PC-9 (cell line): ENCODE results near the gene SLC22A3. TPM values are rescaled to one million over a fixed set of nuclear protein-coding genes. Genes with fewer than 3 reads are reported as not detected.

ENCODE experiments used
- BruUV-seq: library from RNA; stranded (reverse); fragments of 400-500 nt; replicated peaks from 2 replicates; lab custom pipeline; 2021; lab: Mats Ljungman, UMichigan
- CTCF ChIA-PET: fragments of 300-600 bp; sonication (Branson Sonifier 250); formaldehyde crosslinking; loops from one replicate; lab custom pipeline; 2022; ENCODE audit warnings: antibody characterized with exemption; lab: Charles Lee
- POLR2A ChIA-PET: fragments of 300-600 bp; sonication (Branson Sonifier 250); formaldehyde crosslinking; loops from one replicate; lab custom pipeline; 2022; ENCODE audit warnings: antibody characterized with exemption; ENCODE audit not compliant: unreplicated experiment; lab: Charles Lee
- DNase-seq, 2 experiments: peaks; one replicate each; pipeline versions ENCODE4 v3.0.0 to v3.0.0-alpha.2; 2015 to 2022; ENCODE audit warnings: mixed read lengths in 1 of 2
- H2AFZ ChIP-seq: fragments of 200-600 bp; sonication (generic); 2 replicates; pipeline ENCODE4 v1.8.1; 2017; ENCODE audit warnings: antibody characterized with exemption
- H3F3A ChIP-seq: fragments of 200-600 bp; sonication (generic); 2 replicates; pipeline ENCODE4 v1.8.1; 2017; ENCODE audit warnings: antibody characterized with exemption, mild to moderate bottlenecking, low read depth; ENCODE audit not compliant: insufficient read depth
- H3K27ac ChIP-seq: fragments of 200-600 bp; sonication (generic); 2 replicates; pipeline ENCODE4 v1.6.1; 2016; ENCODE audit warnings: mixed run types
- H3K27me3 ChIP-seq: fragments of 200-600 bp; sonication (generic); 2 replicates; pipeline ENCODE4 v1.6.1; 2016; ENCODE audit warnings: low read depth, mixed run types; ENCODE audit not compliant: insufficient read depth
- H3K36me3 ChIP-seq: fragments of 200-600 bp; sonication (generic); 2 replicates; pipeline ENCODE4 v1.6.1; 2016; ENCODE audit warnings: low read depth, mixed run types
- H3K4me1 ChIP-seq: fragments of 200-600 bp; sonication (generic); replicated peaks from 2 replicates; pipeline ENCODE4 v1.6.1; 2016; ENCODE audit warnings: mixed run types; ENCODE audit not compliant: insufficient read depth
- H3K4me2 ChIP-seq: fragments of 200-600 bp; sonication (generic); 2 replicates; pipeline ENCODE4 v1.6.1; 2017; ENCODE audit warnings: mixed run types
- H3K4me3 ChIP-seq: fragments of 200-600 bp; sonication (generic); 2 replicates; pipeline ENCODE4 v1.6.1; 2016; ENCODE audit warnings: mixed run types
- H3K79me2 ChIP-seq: fragments of 200-600 bp; sonication (generic); 2 replicates; pipeline ENCODE4 v1.6.1; 2017; ENCODE audit warnings: low read depth, mixed run types
- H3K9me2 ChIP-seq: fragments of 200-600 bp; sonication (generic); 2 replicates; pipeline ENCODE4 v1.8.1; 2017; ENCODE audit warnings: mild to moderate bottlenecking; ENCODE audit not compliant: insufficient read depth
- H3K9me3 ChIP-seq: fragments of 200-600 bp; sonication (generic); 2 replicates; pipeline ENCODE4 v1.8.1; 2016; ENCODE audit warnings: low read depth; ENCODE audit not compliant: insufficient read depth
- H4K20me1 ChIP-seq: fragments of 200-600 bp; sonication (generic); 2 replicates; pipeline ENCODE4 v1.8.1; 2017; ENCODE audit not compliant: insufficient read depth
- CTCF ChIP-seq: fragments of 200-600 bp; sonication (generic); conservative IDR thresholded peaks from 2 replicates; pipeline ENCODE4 v1.6.1; 2017; ENCODE audit warnings: mixed run types, antibody characterized with exemption, mild to moderate bottlenecking, moderate library complexity
- EZH2 ChIP-seq: fragments of 200-600 bp; sonication (generic); IDR thresholded peaks from 2 replicates; pipeline ENCODE4 v1.8.0; 2017; ENCODE audit warnings: antibody characterized with exemption, low read depth
- intact Hi-C: fragments of 100-400 bp; cut with micrococcal nuclease; formaldehyde crosslinking; loops from one replicate; pipeline ENCODE4 v1.10.0; 2022; ENCODE audit not compliant: unreplicated experiment
- total RNA-seq: library from RNA; stranded (reverse); gene quantifications from 2 replicates; pipeline ENCODE4 v1.2.3, GENCODE V29; 2021

The SLC22A3 gene
- total RNA-seq, 1 experiment from 2014 or later, result not detected

GRCh38 chr6:160363016-160363996 is 15.1 kb downstream of the SLC22A3 start:
- Histone ChIP-seq H3K27ac (no peak overlapping the region), H3K4me2 (no peak overlapping the region), H3F3A (no peaks in the 10 kb centered on the region), H3K4me3 (no peak overlapping the region), H3K36me3 (no peaks in the 10 kb centered on the region), H3K27me3 (no peaks in the 10 kb centered on the region), H3K9me2 (no peaks in the 10 kb centered on the region), H3K79me2 (no peaks in the 10 kb centered on the region), H3K4me1 (no peaks in the 10 kb centered on the region), H3K9me3 (no peaks in the 10 kb centered on the region), H2AFZ (no peak overlapping the region), H4K20me1 (no peaks in the 10 kb centered on the region)
- DNase-seq, result no peak
- intact Hi-C loops, result no loop called here
- TF ChIP-seq CTCF, result no peak
- TF ChIP-seq EZH2, result no peak
- ChIA-PET CTCF (no interaction called here), POLR2A (no interaction called here)
- no TSS peak for BruUV-seq

GRCh38 chr6:160365117-160365516 is 16.9 kb downstream of the SLC22A3 start:
- TF ChIP-seq CTCF, result no peak
- TF ChIP-seq EZH2, result no peak
- no TSS peak for BruUV-seq
- POLR2A ChIA-PET, result no interaction called here

GRCh38 chr6:160367798-160368547 is 19.8 kb downstream of the SLC22A3 start:
- Histone ChIP-seq H3K4me3 (no peak overlapping the region), H4K20me1 (no peaks in the 10 kb centered on the region), H3K9me3 (no peaks in the 10 kb centered on the region), H3F3A (no peaks in the 10 kb centered on the region), H3K4me1 (no peaks in the 10 kb centered on the region), H3K36me3 (no peaks in the 10 kb centered on the region), H2AFZ (no peak overlapping the region), H3K27ac (no peak overlapping the region), H3K27me3 (no peaks in the 10 kb centered on the region), H3K9me2 (no peaks in the 10 kb centered on the region), H3K4me2 (no peak overlapping the region), H3K79me2 (no peaks in the 10 kb centered on the region)
- CTCF ChIA-PET, result no interaction called here
- POLR2A ChIA-PET, result no interaction called here
- intact Hi-C loops, result no loop called here
- TF ChIP-seq EZH2 (no peak), CTCF (no peak)
- BruUV-seq, result no TSS peak
- DNase-seq, result no peak

More at GRCh38 chr6:160365117-160365516, 16.9 kb downstream of the SLC22A3 start:
- no peaks in the 10 kb centered on the region for H4K20me1 ChIP-seq
- H3K27ac ChIP-seq, result no peak overlapping the region
- no peaks in the 10 kb centered on the region for H3K79me2 ChIP-seq
- H3K4me1 ChIP-seq, result no peaks in the 10 kb centered on the region
- H3K9me2 ChIP-seq, result no peaks in the 10 kb centered on the region
- no peak overlapping the region for H3K4me3 ChIP-seq
- no peak overlapping the region for H2AFZ ChIP-seq
- H3K36me3 ChIP-seq, result no peaks in the 10 kb centered on the region
- no peaks in the 10 kb centered on the region for H3K9me3 ChIP-seq
- intact Hi-C loops, result no loop called here
- DNase-seq, result no peak
- no peaks in the 10 kb centered on the region for H3F3A ChIP-seq
- CTCF ChIA-PET, result no interaction called here
- H3K27me3 ChIP-seq, result no peaks in the 10 kb centered on the region
- H3K4me2 ChIP-seq, result no peak overlapping the region
